H1 (cell line): Measurements from ENCODE around the gene AGRN. TPM values are rescaled to one million over a fixed set of nuclear protein-coding genes. Genes with fewer than 3 reads are reported as not detected.

Experiments used
- CTCF ChIA-PET: fragments of 300-600 bp; sonication (Branson Sonifier 250); formaldehyde crosslinking; loops from one replicate; lab custom pipeline; 2021; ENCODE audit not compliant: partially characterized antibody; lab: Charles Lee
- POLR2A ChIA-PET: fragments of 300-600 bp; sonication (Branson Sonifier 250); formaldehyde crosslinking; loops from one replicate; lab custom pipeline; 2021; ENCODE audit warnings: inconsistent platforms; ENCODE audit not compliant: partially characterized antibody; lab: Charles Lee
- DNase-seq, 2 experiments: peaks; one replicate each; pipeline versions ENCODE4 v3.0.0 to v3.0.0-alpha.2; 2010 to 2022; ENCODE audit warnings: low spot score in 2 of 2, low read depth in 1 of 2, mixed read lengths in 1 of 2
- FAIRE-seq: peaks from 2 replicates; lab custom pipeline; 2011; peaks lifted over from hg19 to GRCh38; lab: Jason Lieb, UNC
- H2AFZ ChIP-seq: 2 replicates; pipeline ENCODE4 v1.8.1; 2012; ENCODE audit warnings: low read length, inconsistent platforms
- H2AK5ac ChIP-seq: 2 replicates; pipeline ENCODE4 v1.6.1; 2013; ENCODE audit warnings: low read depth, low read length
- H2BK120ac ChIP-seq: replicated peaks from 2 replicates; pipeline ENCODE3; 2013; ENCODE audit warnings: low read depth, low read length, inconsistent platforms
- H2BK12ac ChIP-seq: 2 replicates; pipeline ENCODE4 v1.6.1; 2013; ENCODE audit warnings: low read depth, low read length
- H2BK15ac ChIP-seq: 2 replicates; pipeline ENCODE4 v1.6.1; 2013; ENCODE audit warnings: low read length
- H2BK20ac ChIP-seq: 2 replicates; pipeline ENCODE4 v1.6.1; 2013; ENCODE audit warnings: low read length
- H2BK5ac ChIP-seq: 2 replicates; pipeline ENCODE4 v1.6.1; 2013; ENCODE audit warnings: low read depth, low read length
- H3K14ac ChIP-seq: 2 replicates; pipeline ENCODE4 v1.6.1; 2013; ENCODE audit warnings: inconsistent platforms; ENCODE audit not compliant: insufficient read length
- H3K18ac ChIP-seq: 2 replicates; pipeline ENCODE4 v1.6.1; 2013; ENCODE audit warnings: low read length; ENCODE audit errors: extremely low read depth
- H3K23ac ChIP-seq: 2 replicates; pipeline ENCODE4 v1.6.1; 2013; ENCODE audit warnings: inconsistent platforms; ENCODE audit not compliant: insufficient read length
- H3K23me2 ChIP-seq: 2 replicates; pipeline ENCODE4 v1.6.1; 2013; ENCODE audit warnings: low read depth, low read length
- H3K27ac ChIP-seq: 2 replicates; pipeline ENCODE4 v1.6.1; 2011; ENCODE audit warnings: low read depth, low read length, inconsistent platforms
- H3K27me3 ChIP-seq, 4 experiments: replicated peaks in 1 of 4; 1 replicate in 1 of 4; 2 replicates in 3 of 4; pipeline versions ENCODE4 v1.6.1 to v1.8.1; 2011 to 2013; ENCODE audit warnings: low read length in 3 of 4, mild to moderate bottlenecking in 3 of 4, inconsistent platforms in 2 of 4, mixed read lengths in 2 of 4, moderate library complexity in 1 of 4; ENCODE audit not compliant: control insufficient read depth in 3 of 4, insufficient read depth in 3 of 4; ENCODE audit errors: extremely low read depth in 1 of 4
- H3K36me3 ChIP-seq, 4 experiments: 2 replicates each; pipeline versions ENCODE4 v1.6.1 to v1.8.1; 2011 to 2013; ENCODE audit warnings: mild to moderate bottlenecking in 4 of 4, low read length in 3 of 4, moderate library complexity in 2 of 4, control low read depth in 1 of 4, inconsistent platforms in 1 of 4; ENCODE audit not compliant: insufficient read depth in 4 of 4, control insufficient read depth in 2 of 4
- H3K4ac ChIP-seq: replicated peaks from 2 replicates; pipeline ENCODE3; 2013; ENCODE audit warnings: low read length, low read depth, mixed read lengths, inconsistent platforms; ENCODE audit not compliant: insufficient read length
- H3K4me1 ChIP-seq, 4 experiments: replicated peaks in 1 of 4; 1 replicate in 1 of 4; 2 replicates in 3 of 4; pipeline versions ENCODE4 v1.6.1 to v1.8.1; 2011 to 2013; ENCODE audit warnings: low read length in 3 of 4, inconsistent platforms in 2 of 4, mixed read lengths in 1 of 4; ENCODE audit not compliant: insufficient read depth in 4 of 4, control insufficient read depth in 3 of 4
- H3K4me2 ChIP-seq, 2 experiments: 2 replicates each; pipeline versions ENCODE4 v1.6.1 to v1.8.1; 2011 to 2013; ENCODE audit warnings: low read depth in 2 of 2, low read length in 2 of 2, control low read depth in 1 of 2, inconsistent platforms in 1 of 2, mild to moderate bottlenecking in 1 of 2; ENCODE audit not compliant: insufficient read depth in 1 of 2
- H3K4me3 ChIP-seq, 4 experiments: fragments of 200-600, 300-600 bp in 1 of 4; sonication (generic), shearing (Covaris generic), sonication (Bioruptor Twin) in 1 of 4; 2 replicates each; pipeline versions ENCODE4 v1.5.1 to v1.8.1; 2011 to 2016; ENCODE audit warnings: low read length in 4 of 4, low read depth in 3 of 4, control low read depth in 2 of 4, inconsistent platforms in 2 of 4, mild to moderate bottlenecking in 2 of 4, mixed read lengths in 1 of 4, moderate library complexity in 1 of 4; ENCODE audit not compliant: insufficient read depth in 2 of 4; ENCODE audit errors: extremely low read depth in 1 of 4
- H3K56ac ChIP-seq: replicated peaks from 2 replicates; pipeline ENCODE3; 2013; ENCODE audit warnings: low read depth, mild to moderate bottlenecking, mixed read lengths, low read length, inconsistent platforms; ENCODE audit not compliant: insufficient read length
- H3K79me1 ChIP-seq: 2 replicates; pipeline ENCODE4 v1.6.1; 2013; ENCODE audit warnings: low read depth, low read length, control low read depth
- H3K79me2 ChIP-seq, 2 experiments: 2 replicates each; pipeline versions ENCODE4 v1.6.1 to v1.8.1; 2012 to 2013; ENCODE audit warnings: low read length in 2 of 2, mild to moderate bottlenecking in 2 of 2, inconsistent platforms in 1 of 2; ENCODE audit not compliant: insufficient read depth in 2 of 2, control insufficient read depth in 1 of 2
- H3K9ac ChIP-seq, 4 experiments: replicated peaks in 1 of 4; 1 replicate in 1 of 4; 2 replicates in 3 of 4; pipeline versions ENCODE4 v1.6.1 to v1.8.1; 2011 to 2013; ENCODE audit warnings: low read depth in 3 of 4, low read length in 3 of 4, control low read depth in 2 of 4, mild to moderate bottlenecking in 2 of 4, moderate library complexity in 2 of 4, inconsistent platforms in 1 of 4; ENCODE audit errors: extremely low read depth in 1 of 4
- H3K9me3 ChIP-seq, 2 experiments: 2 replicates each; pipeline versions ENCODE4 v1.6.1 to v1.8.1; 2012 to 2013; ENCODE audit warnings: mild to moderate bottlenecking in 2 of 2, moderate library complexity in 2 of 2, control low read depth in 1 of 2, inconsistent platforms in 1 of 2, low read depth in 1 of 2, low read length in 1 of 2, mixed read lengths in 1 of 2; ENCODE audit not compliant: insufficient read depth in 2 of 2
- H4K20me1 ChIP-seq, 2 experiments: replicated peaks in 1 of 2; 2 replicates each; pipeline versions ENCODE3 to v1.8.1; 2011 to 2013; ENCODE audit warnings: inconsistent platforms in 2 of 2, low read length in 2 of 2, mild to moderate bottlenecking in 1 of 2; ENCODE audit not compliant: insufficient read depth in 2 of 2, control insufficient read depth in 1 of 2
- H4K5ac ChIP-seq: 2 replicates; pipeline ENCODE4 v1.6.1; 2013; ENCODE audit warnings: low read length, low read depth, mixed read lengths, inconsistent platforms; ENCODE audit not compliant: insufficient read length
- H4K8ac ChIP-seq: 2 replicates; pipeline ENCODE4 v1.8.0; 2013; ENCODE audit warnings: mild to moderate bottlenecking, moderate library complexity, low read length, inconsistent platforms; ENCODE audit not compliant: insufficient read depth; ENCODE audit errors: extremely low read depth
- H4K91ac ChIP-seq: replicated peaks from 2 replicates; pipeline ENCODE3; 2013; ENCODE audit warnings: low read length, mixed read lengths, inconsistent platforms; ENCODE audit not compliant: insufficient read length
- BACH1 ChIP-seq: IDR thresholded peaks from 2 replicates; pipeline ENCODE4 v1.6.1; 2012; ENCODE audit warnings: low read length, improper control_type of control experiment
- EZH2 ChIP-seq: fragments of 200-600 bp; sonication (generic); IDR thresholded peaks from 2 replicates; pipeline ENCODE4 v1.7.1; 2012; ENCODE audit warnings: low read depth, mild to moderate bottlenecking, moderate library complexity, low read length, inconsistent platforms; ENCODE audit not compliant: severe bottlenecking
- JUN ChIP-seq: IDR thresholded peaks from 2 replicates; pipeline ENCODE4 v1.6.1; 2011; ENCODE audit warnings: low read depth, mild to moderate bottlenecking, improper control_type of control experiment, low read length
- JUND ChIP-seq: IDR thresholded peaks from 2 replicates; pipeline ENCODE4 v1.6.1; 2011; ENCODE audit warnings: mild to moderate bottlenecking, improper control_type of control experiment, low read length
- SIRT6 ChIP-seq: IDR thresholded peaks from one replicate; pipeline ENCODE4 v1.7.1; 2012; ENCODE audit warnings: low read length, inconsistent platforms
- SUZ12 ChIP-seq: fragments of 200-600 bp; sonication (generic); IDR thresholded peaks from 2 replicates; pipeline ENCODE4 v1.6.1; 2012; ENCODE audit warnings: mild to moderate bottlenecking, inconsistent platforms, low read length, moderate library complexity, mixed read lengths
- TBP ChIP-seq: IDR thresholded peaks from 2 replicates; pipeline ENCODE4 v1.6.1; 2011; ENCODE audit warnings: low read depth, low read length, improper control_type of control experiment
- YY1 ChIP-seq: IDR thresholded peaks from 2 replicates; pipeline ENCODE4 v1.6.1; 2011; ENCODE audit warnings: low read depth, mild to moderate bottlenecking, low read length
- WGBS, 2 experiments: shearing (Covaris generic) in 1 of 2; methylation state at CpG; one replicate each; pipeline versions ENCODE4 v1.1.6 to v1.1.7; 2013 to 2015; ENCODE audit warnings: low lambda C conversion rate in 2 of 2, mixed read lengths in 2 of 2, inconsistent platforms in 1 of 2, low coverage in 1 of 2, missing lambda C conversion rate in 1 of 2; ENCODE audit not compliant: insufficient replicate concordance in 2 of 2, insufficient coverage in 1 of 2, insufficient read length in 1 of 2; ENCODE audit errors: extremely low coverage in 1 of 2, missing lambda C conversion rate in 1 of 2; 5-methylcytosine and 5-hydroxymethylcytosine counted together
- polyA plus RNA-seq, 7 experiments: library from polyadenylated mRNA; depleted of rRNA in 3 of 7; stranded (reverse) in 5 of 7; unstranded in 2 of 7; fragments of >200 nt in 5 of 7; fragments of 200-250 nt in 2 of 7; gene quantifications; 1 replicate in 5 of 7; 2 replicates in 1 of 7; 4 replicates in 1 of 7; pipeline versions ENCODE4 v1.2.1 to v1.2.3, GENCODE V29; 2011 to 2013; ENCODE audit warnings: missing spikeins in 2 of 7, mixed read lengths in 2 of 7
- total RNA-seq: library from RNA; stranded (reverse); fragmentation: NEBNext Ultra II Directional; extraction: Animal tissue kit (Norgen Biotek cat#: 25700); gene quantifications from 2 replicates; pipeline ENCODE4 v1.2.1, GENCODE V29; 2021

The AGRN gene
- total and polyA plus RNA-seq, 2 of the 8 experiments (the other 6 are each of a cell fraction or from before 2014, with no cell fraction given), result 52.3 to 155 TPM

GRCh38 chr1:1043411-1043810 is 23.5 kb downstream of the AGRN start:
- H2BK12ac ChIP-seq, result no peak overlapping the region

More at GRCh38 chr1:1043411-1043810, 23.5 kb downstream of the AGRN start:
- peaks cover 24 to 40% of the 10 kb centered on the region in 2 experiments for H4K20me1 ChIP-seq
- H4K91ac ChIP-seq, result no peak overlapping the region
- H2BK5ac ChIP-seq, result no peak overlapping the region
- H3K79me1 ChIP-seq, result peaks cover 7% of the 10 kb centered on the region; the same call in 1 of the 2 replicates
- H2BK120ac ChIP-seq, result no peak overlapping the region
- no peak overlapping the region for H3K14ac ChIP-seq
- H2BK15ac ChIP-seq, result no peak overlapping the region
- CTCF ChIA-PET, result interaction anchor here (1.6 to 2.5 kb wide), 3 partner anchors 16 to 24 kb away, joined by 4 to 11 read pairs (median 9); no protein-coding TSS in a partner anchor
- no peak overlapping the region for H2AFZ ChIP-seq
- no peak overlapping the region for H4K5ac ChIP-seq
- no peak overlapping the region for H3K23ac ChIP-seq
- no peak overlapping the region for H3K4me2 ChIP-seq
- no peaks in the 10 kb centered on the region for H3K9me3 ChIP-seq
- no peak overlapping the region for H4K8ac ChIP-seq
- H3K9ac ChIP-seq, result no peak overlapping the region
- H3K4me3 ChIP-seq, result no peak overlapping the region
- no peak overlapping the region for H2AK5ac ChIP-seq
- no peak overlapping the region for H3K18ac ChIP-seq
- no peak overlapping the region for H3K56ac ChIP-seq
- 97% methylated on average over 22 of the region's 27 CpGs; no CpG with 5 or more reads in 1 of the 2 experiments for WGBS, 2 experiments
- H2BK20ac ChIP-seq, result no peak overlapping the region
- POLR2A ChIA-PET, result interaction anchor here (0.9 to 3.8 kb wide), 5 partner anchors 10 to 17 kb away, joined by 3 to 19 read pairs (median 9); no protein-coding TSS in a partner anchor
- H3K4me1 ChIP-seq, result peaks cover 0 to 10% (median 2%) of the 10 kb centered on the region in 4 experiments; a peak in 4 of 7 replicates
- peaks cover 0 to 20% (median 15%) of the 10 kb centered on the region in 4 experiments; a peak in 5 of 7 replicates for H3K27me3 ChIP-seq
- peaks cover 6 to 56% (median 24%) of the 10 kb centered on the region in 4 experiments for H3K36me3 ChIP-seq
- no peak overlapping the region for H3K27ac ChIP-seq
- H3K23me2 ChIP-seq, result peaks cover 8% of the 10 kb centered on the region; the same call in 1 of the 2 replicates
- H3K79me2 ChIP-seq, result no peaks in the 10 kb centered on the region
- FAIRE-seq, result no peak
- TF ChIP-seq SUZ12, result no peak
- TF ChIP-seq JUN, result no peak
- no peak for TF ChIP-seq JUND
- no peak for TF ChIP-seq BACH1
- TF ChIP-seq TBP, result no peak
- TF ChIP-seq EZH2, result no peak
- no peak for TF ChIP-seq SIRT6
- TF ChIP-seq YY1, result no peak
- TF ChIP-seq, all 59 proteins: peak for 0
- no peak for DNase-seq
- no peak overlapping the region for H3K4ac ChIP-seq
